Germinal center (tissue), 1 donor: ENCODE data around the gene SNX2.
A peak's percentile ranks its signal among the peaks of the same experiment; 100 is the strongest.
"Not testable (repeated sequence)": the region's sequence is repeated elsewhere in the genome, so short reads cannot be mapped to it uniquely, and the experiment has no call there.

Source experiments
- DNase-seq: peaks from one replicate; pipeline ENCODE4 v3.0.0; 2012; ENCODE audit warnings: mixed read lengths, low spot score

Gene SNX2

GRCh38 chr5:122844136-122844909, 69.4 kb downstream of the SNX2 start:
- peak; percentile 16 for DNase-seq

GRCh38 chr5:122844910-122845228, 70.0 kb downstream of the SNX2 start:
- peak; percentile 10 for DNase-seq

- peak; percentile 82 for DNase-seq
These were observed 70.6 kb downstream of the SNX2 start, which contains the start of gene SNX24 for GRCh38 chr5:122845229-122846050. Gene SNX24 (plus strand): TSS chr5:122845613. CDS start chr5:122845634, 21 bp downstream.

- DNase-seq: no peak
These were observed 71.2 kb downstream of the SNX2 start for GRCh38 chr5:122846051-122846550.

GRCh38 chr5:122847687-122848081, 72.8 kb downstream of the SNX2 start:
- no peak for DNase-seq

- no peak for DNase-seq
These were observed 74.9 kb downstream of the SNX2 start for GRCh38 chr5:122849771-122850170.

GRCh38 chr5:122857538-122857937, 82.7 kb downstream of the SNX2 start:
- DNase-seq: not testable (repeated sequence)

GRCh38 chr5:122858451-122858850, 83.6 kb downstream of the SNX2 start:
- no peak for DNase-seq

- DNase-seq: no peak
These were observed 88.4 kb downstream of the SNX2 start for GRCh38 chr5:122863240-122863639.

- no peak for DNase-seq
These were observed 88.8 kb downstream of the SNX2 start for GRCh38 chr5:122863721-122864120.

- DNase-seq: no peak
These were observed 89.5 kb downstream of the SNX2 start for GRCh38 chr5:122864400-122864799.

GRCh38 chr5:122864842-122865241, 90.0 kb downstream of the SNX2 start:
- no peak for DNase-seq

GRCh38 chr5:122870219-122870856, 95.5 kb downstream of the SNX2 start:
- no peak for DNase-seq

GRCh38 chr5:122871661-122872060, 96.8 kb downstream of the SNX2 start:
- no peak for DNase-seq

- no peak for DNase-seq
These were observed 99.4 kb downstream of the SNX2 start for GRCh38 chr5:122874179-122874875.

- DNase-seq: peak; percentile 10
These were observed 102.6 kb downstream of the SNX2 start for GRCh38 chr5:122877518-122877917.

GRCh38 chr5:122879076-122879475, 104.2 kb downstream of the SNX2 start:
- no peak for DNase-seq
